Mesendoderm (in vitro differentiated cells): ENCODE measurements around the gene PCDHGA2.

Experiments used
- DNase-seq: peaks from one replicate; pipeline ENCODE4 v3.0.0; 2013
- H2AK5ac ChIP-seq: 2 replicates; pipeline ENCODE4 v1.6.1; 2013; ENCODE audit warnings: low read length, inconsistent platforms
- H2BK120ac ChIP-seq: 2 replicates; pipeline ENCODE4 v1.6.1; 2013; ENCODE audit warnings: low read depth, mild to moderate bottlenecking, low read length, moderate library complexity, mixed read lengths
- H2BK15ac ChIP-seq: replicated peaks from 2 replicates; pipeline ENCODE4 v1.6.1; 2013; ENCODE audit warnings: low read depth, mild to moderate bottlenecking, moderate library complexity
- H2BK5ac ChIP-seq: 2 replicates; pipeline ENCODE4 v1.6.1; 2013; ENCODE audit warnings: low read length, inconsistent platforms
- H3K18ac ChIP-seq: 2 replicates; pipeline ENCODE4 v1.6.1; 2013; ENCODE audit warnings: mild to moderate bottlenecking, low read length, mixed read lengths
- H3K23ac ChIP-seq: one replicate; pipeline ENCODE4 v1.6.1; 2013; ENCODE audit warnings: low read length
- H3K27ac ChIP-seq: 2 replicates; pipeline ENCODE4 v1.5.1; 2013; ENCODE audit warnings: low read depth, mild to moderate bottlenecking, inconsistent platforms, low read length, moderate library complexity
- H3K27me3 ChIP-seq: 2 replicates; pipeline ENCODE4 v1.6.1; 2013; ENCODE audit warnings: low read length, control low read depth, mild to moderate bottlenecking, inconsistent platforms; ENCODE audit not compliant: insufficient read depth, poor library complexity
- H3K36me3 ChIP-seq: 2 replicates; pipeline ENCODE4 v1.6.1; 2013; ENCODE audit warnings: low read length, inconsistent platforms; ENCODE audit not compliant: control insufficient read depth, insufficient read depth
- H3K4ac ChIP-seq: one replicate; pipeline ENCODE4 v1.6.1; 2013; ENCODE audit warnings: low read depth, mild to moderate bottlenecking, low read length, moderate library complexity
- H3K4me1 ChIP-seq: 2 replicates; pipeline ENCODE4 v1.6.1; 2013; ENCODE audit warnings: low read depth, low read length, inconsistent platforms; ENCODE audit not compliant: control insufficient read depth
- H3K4me2 ChIP-seq: 2 replicates; pipeline ENCODE4 v1.6.1; 2013; ENCODE audit warnings: low read length
- H3K4me3 ChIP-seq: 2 replicates; pipeline ENCODE4 v1.5.1; 2013; ENCODE audit warnings: mild to moderate bottlenecking, low read length
- H3K56ac ChIP-seq: one replicate; pipeline ENCODE4 v1.6.1; 2013; ENCODE audit warnings: low read length
- H3K79me1 ChIP-seq: 2 replicates; pipeline ENCODE4 v1.6.1; 2013; ENCODE audit warnings: low read length, inconsistent platforms
- H3K79me2 ChIP-seq: 2 replicates; pipeline ENCODE4 v1.6.1; 2013; ENCODE audit warnings: mild to moderate bottlenecking, low read length; ENCODE audit not compliant: control insufficient read depth, insufficient read depth
- H3K9ac ChIP-seq: 2 replicates; pipeline ENCODE4 v1.6.1; 2013; ENCODE audit warnings: low read length, inconsistent platforms
- H4K5ac ChIP-seq: one replicate; pipeline ENCODE4 v1.6.1; 2013; ENCODE audit warnings: low read length
- H4K8ac ChIP-seq: one replicate; pipeline ENCODE4 v1.6.1; 2013; ENCODE audit warnings: low read depth, mild to moderate bottlenecking, control low read depth, low read length, moderate library complexity
- WGBS: extraction: QIAGEN DNeasy Blood & Tissue Kit; methylation state at CpG from one replicate; pipeline ENCODE4 v1.1.7; 2013; ENCODE audit warnings: low lambda C conversion rate, missing lambda C conversion rate; ENCODE audit not compliant: insufficient coverage; ENCODE audit errors: extremely low coverage; 5-methylcytosine and 5-hydroxymethylcytosine counted together

The PCDHGA2 gene

GRCh38 chr5:141392429-141393198 is 54.1 kb downstream of the PCDHGA2 start, which contains the start of gene PCDHGA8:
PCDHGA8 (plus strand) TSS chr5:141392633; CDS start chr5:141392814, 181 bp downstream.
- no peak for DNase-seq
- H3K23ac ChIP-seq, result no peak within 1 kb of the TSS
- no peak within 1 kb of the TSS for H3K18ac ChIP-seq
- H2BK15ac ChIP-seq, result no peak within 1 kb of the TSS
- no peaks in the 10 kb centered on the region for H3K79me1 ChIP-seq
- H3K4ac ChIP-seq, result no peak within 1 kb of the TSS
- H3K4me1 ChIP-seq, result no peaks in the 10 kb centered on the region
- H2AK5ac ChIP-seq, result no peak within 1 kb of the TSS
- no peak within 1 kb of the TSS for H2BK5ac ChIP-seq
- H3K36me3 ChIP-seq, result no peaks in the 10 kb centered on the region
- H3K4me3 ChIP-seq, result no peak within 1 kb of the TSS
- no peaks in the 10 kb centered on the region for H3K79me2 ChIP-seq
- no peak within 1 kb of the TSS for H4K5ac ChIP-seq
- H3K56ac ChIP-seq, result no peak within 1 kb of the TSS
- WGBS, result 100% methylated on average over 1 of the region's 38 CpGs
- no peak within 1 kb of the TSS for H2BK120ac ChIP-seq
- no peaks in the 10 kb centered on the region for H3K27me3 ChIP-seq
- H3K27ac ChIP-seq, result no peak within 1 kb of the TSS
- H3K9ac ChIP-seq, result no peak within 1 kb of the TSS
- H3K4me2 ChIP-seq, result no peak within 1 kb of the TSS
- no peak within 1 kb of the TSS for H4K8ac ChIP-seq
